GM12874 (cell line): ENCODE data around the gene C19orf25.

Experiments
- TF ChIP-seq, protein P1 (sequence below): IDR thresholded peaks from 2 replicates; pipeline ENCODE4 v1.5.1; 2011; ENCODE audit warnings: low read depth, mild to moderate bottlenecking, control low read depth, low read length, moderate library complexity; ENCODE audit not compliant: insufficient read depth

The C19orf25 gene

DNA sequence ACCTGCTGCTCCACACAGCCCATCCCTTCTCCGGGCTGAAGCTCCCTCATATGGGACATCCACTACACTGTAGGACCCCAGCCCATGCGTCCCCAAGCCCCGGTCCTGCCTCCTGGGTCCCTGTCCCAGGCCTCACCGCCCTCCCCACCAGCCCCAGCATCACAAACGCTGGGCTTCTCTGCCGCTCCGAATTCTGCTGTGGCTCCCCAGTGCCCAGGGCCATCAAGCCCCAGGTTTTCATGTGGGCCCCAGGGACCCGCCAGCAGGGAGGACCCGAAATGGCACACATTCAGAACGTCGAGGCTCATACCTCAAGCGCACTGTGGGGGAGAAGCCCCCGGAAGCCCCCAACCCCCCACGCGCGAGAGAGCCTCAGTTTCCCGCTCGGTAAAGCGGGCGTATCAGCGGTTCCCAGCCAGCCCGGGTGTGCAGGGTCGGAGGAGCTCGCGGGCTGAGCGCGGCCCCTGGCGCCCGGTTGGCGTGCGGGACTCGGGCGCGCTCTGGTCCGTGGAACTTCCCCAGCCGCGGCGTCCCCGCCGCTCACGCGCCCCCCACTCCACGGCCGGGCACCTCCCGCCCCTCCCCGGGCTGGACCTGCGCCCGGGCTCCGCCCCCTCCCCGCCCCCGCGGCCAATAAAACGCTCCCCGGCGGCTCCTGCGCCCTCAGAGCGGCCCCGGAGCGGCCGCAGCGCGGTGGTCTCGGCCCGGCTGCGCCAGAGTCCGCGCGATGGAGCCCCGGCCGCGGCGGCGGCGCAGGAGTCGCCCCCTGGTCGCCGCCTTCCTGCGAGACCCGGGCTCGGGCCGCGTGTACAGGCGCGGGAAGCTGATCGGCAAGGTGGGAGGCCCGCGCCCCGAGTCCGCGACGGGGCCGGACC is 44.6 kb upstream of the C19orf25 start, which contains the start of gene PLK5:
PLK5 (plus strand) TSS at position 666 of the 875 bp plus-strand sequence. CDS start 2,920 bp downstream, outside the sequence.
- TF ChIP-seq, protein P1, sequence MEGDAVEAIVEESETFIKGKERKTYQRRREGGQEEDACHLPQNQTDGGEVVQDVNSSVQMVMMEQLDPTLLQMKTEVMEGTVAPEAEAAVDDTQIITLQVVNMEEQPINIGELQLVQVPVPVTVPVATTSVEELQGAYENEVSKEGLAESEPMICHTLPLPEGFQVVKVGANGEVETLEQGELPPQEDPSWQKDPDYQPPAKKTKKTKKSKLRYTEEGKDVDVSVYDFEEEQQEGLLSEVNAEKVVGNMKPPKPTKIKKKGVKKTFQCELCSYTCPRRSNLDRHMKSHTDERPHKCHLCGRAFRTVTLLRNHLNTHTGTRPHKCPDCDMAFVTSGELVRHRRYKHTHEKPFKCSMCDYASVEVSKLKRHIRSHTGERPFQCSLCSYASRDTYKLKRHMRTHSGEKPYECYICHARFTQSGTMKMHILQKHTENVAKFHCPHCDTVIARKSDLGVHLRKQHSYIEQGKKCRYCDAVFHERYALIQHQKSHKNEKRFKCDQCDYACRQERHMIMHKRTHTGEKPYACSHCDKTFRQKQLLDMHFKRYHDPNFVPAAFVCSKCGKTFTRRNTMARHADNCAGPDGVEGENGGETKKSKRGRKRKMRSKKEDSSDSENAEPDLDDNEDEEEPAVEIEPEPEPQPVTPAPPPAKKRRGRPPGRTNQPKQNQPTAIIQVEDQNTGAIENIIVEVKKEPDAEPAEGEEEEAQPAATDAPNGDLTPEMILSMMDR = no peak

DNA sequence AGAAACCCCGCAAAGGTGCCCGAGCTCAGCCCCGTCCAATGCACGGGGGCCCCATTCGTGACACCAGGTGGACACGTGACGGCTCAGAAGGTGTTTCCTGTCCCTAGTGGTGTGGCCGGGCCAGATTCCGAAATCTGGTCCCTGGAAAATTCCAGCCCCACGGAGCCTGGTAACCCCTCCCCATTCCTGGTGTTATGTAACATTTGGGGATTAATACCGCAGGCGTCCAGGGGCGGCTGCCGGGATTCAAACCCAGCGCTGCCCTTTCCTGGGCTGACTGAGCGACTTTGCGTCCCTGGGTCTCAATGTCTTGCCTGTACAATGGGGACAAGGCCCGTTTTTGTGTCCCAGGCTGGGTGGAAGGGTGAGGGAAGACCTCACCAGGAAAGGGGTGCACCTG is 43.8 kb upstream of the C19orf25 start:
- TF ChIP-seq, protein P1 = no peak

DNA sequence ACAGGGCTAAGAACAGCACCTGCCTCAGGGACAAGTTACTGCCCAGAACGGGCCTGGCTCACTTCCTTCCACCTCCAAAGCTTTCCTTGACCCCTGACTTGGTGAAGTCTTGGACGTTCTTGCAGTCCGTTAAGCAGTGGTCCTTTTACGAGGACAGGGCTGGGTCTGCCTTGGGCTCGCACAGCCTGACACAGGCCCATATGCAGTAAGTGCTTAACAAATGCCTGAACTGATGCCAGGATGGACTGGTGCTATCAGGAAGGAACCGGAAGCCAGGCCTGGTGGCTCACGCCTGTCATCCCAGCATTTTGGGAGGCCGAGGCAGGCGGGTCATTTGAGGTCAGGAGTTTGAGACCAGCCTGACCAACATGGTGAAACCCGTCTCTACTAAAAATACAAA is 43.0 kb upstream of the C19orf25 start:
- TF ChIP-seq, protein P1 = no peak

DNA sequence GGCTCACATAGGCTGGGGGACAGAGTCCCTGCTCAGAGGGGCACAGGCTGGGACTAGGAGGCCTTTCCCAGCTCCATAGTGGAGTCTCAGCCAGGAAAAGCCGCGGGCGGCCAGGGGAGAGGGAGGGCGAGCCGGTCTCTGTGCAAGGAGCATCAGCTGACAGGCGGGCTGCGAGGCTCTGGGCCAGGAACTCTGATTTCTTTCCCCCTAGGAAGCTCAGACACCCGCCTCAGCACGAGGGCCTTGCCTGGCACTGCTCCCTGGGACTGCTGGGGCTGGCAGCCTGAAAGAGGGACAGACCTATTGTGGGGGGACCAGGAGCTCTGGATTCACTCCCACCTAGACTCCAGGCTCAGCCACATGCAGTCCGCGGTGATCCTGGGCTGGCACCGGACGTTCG is 42.6 kb upstream of the C19orf25 start:
- TF ChIP-seq, protein P1 = no peak

DNA sequence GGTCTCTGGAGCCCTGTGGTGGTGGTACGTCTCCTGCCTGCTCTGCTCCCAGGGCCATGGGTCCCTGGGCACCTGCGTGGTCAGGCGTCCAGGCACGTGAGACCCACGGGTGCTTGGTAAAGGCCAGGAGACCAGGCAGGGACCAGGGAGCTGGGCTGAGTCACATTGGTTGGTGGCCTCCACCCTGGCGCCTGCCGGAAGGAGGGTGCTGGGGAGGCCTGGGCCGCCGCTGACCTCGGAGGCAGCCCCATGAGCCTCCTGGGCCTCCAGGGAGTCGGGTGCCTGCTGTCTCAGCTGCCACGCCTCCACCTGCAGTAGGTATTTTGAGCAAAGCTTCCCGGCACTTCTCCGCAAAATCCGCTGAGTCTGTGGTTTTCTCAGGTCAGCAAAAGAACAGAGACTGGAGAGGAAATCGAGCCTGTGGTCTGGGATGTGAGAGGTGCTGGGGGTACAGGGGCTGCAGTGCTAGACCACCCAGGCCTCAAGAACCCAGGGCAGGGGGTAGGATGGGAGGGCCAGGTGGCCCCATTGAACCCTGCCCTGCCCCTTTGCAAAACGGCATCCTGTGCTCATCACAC is 41.3 kb upstream of the C19orf25 start:
- TF ChIP-seq, protein P1 = no peak

DNA sequence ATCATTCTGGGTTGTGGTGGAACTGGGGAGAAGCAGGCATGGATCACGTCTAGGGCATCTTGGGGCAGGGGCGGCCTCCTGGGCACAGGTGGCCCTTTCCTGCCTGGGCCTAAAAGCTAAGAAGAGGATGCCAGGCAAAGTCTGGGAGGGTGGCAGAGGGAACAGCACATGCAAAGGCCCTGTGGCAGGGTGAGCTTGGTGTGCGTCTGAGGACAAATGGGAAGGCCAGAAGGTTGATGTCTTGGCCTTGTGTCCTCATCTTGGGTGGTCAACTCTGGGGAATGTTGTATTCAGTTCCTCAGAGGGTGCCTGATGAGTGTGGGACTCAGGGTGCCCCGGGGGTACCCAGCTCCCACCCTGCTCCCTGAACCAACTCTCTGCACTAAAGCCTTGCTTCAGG is 39.5 kb upstream of the C19orf25 start:
- TF ChIP-seq, protein P1 = no peak

DNA sequence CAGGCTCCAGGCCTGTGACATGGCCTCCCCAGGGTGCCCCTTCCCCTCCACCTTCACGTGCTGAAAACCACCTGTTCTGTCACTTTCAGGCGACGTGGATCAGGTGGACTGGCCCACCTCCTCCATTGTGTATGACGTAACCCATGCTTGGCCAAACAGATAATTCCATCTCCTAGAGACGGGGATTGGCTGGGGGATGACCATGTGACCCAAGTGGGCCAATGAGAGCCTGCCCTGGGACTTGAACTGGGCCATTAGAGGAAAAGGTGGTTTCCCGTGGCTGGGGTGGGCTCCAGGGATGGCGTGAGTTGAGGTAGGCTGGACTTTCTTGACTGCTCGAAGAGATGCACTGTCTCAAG is 37.4 kb upstream of the C19orf25 start:
- TF ChIP-seq, protein P1 = no peak
